ENCODE results near the gene INHBE. TPM values are rescaled to one million over a fixed set of nuclear protein-coding genes. Genes with fewer than 3 reads are reported as not detected.

INHBE gene
- total RNA-seq, 1 donor: 3.3 TPM

GRCh38 chr12:57477710-57478681 is 22.9 kb downstream of the INHBE start:
- no peaks in the 10 kb centered on the region for H4K20me1 ChIP-seq (ENCODE audit: insufficient read depth, low read length)
- H3K36me3 ChIP-seq (ENCODE audit: insufficient read depth, low read length): no peaks in the 10 kb centered on the region
- peaks cover 76% of the 10 kb centered on the region for H3K27me3 ChIP-seq (ENCODE audit: insufficient read depth, low read length)
- no peaks in the 10 kb centered on the region for H3K79me2 ChIP-seq (ENCODE audit: insufficient read depth, low read length)
- peak; percentile 88 for DNase-seq (ENCODE audit: insufficient read length, low spot score, missing footprints)
- H3K4me3 ChIP-seq (ENCODE audit: insufficient read depth, low read length): no peak overlapping the region
- no peak overlapping the region for H3K4me2 ChIP-seq (ENCODE audit: insufficient read depth, low read length)
- TF ChIP-seq, protein P1, sequence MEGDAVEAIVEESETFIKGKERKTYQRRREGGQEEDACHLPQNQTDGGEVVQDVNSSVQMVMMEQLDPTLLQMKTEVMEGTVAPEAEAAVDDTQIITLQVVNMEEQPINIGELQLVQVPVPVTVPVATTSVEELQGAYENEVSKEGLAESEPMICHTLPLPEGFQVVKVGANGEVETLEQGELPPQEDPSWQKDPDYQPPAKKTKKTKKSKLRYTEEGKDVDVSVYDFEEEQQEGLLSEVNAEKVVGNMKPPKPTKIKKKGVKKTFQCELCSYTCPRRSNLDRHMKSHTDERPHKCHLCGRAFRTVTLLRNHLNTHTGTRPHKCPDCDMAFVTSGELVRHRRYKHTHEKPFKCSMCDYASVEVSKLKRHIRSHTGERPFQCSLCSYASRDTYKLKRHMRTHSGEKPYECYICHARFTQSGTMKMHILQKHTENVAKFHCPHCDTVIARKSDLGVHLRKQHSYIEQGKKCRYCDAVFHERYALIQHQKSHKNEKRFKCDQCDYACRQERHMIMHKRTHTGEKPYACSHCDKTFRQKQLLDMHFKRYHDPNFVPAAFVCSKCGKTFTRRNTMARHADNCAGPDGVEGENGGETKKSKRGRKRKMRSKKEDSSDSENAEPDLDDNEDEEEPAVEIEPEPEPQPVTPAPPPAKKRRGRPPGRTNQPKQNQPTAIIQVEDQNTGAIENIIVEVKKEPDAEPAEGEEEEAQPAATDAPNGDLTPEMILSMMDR (IDR thresholded peaks at IDR 0.05; ENCODE audit: extremely low read depth, low read depth, low read length): no peak
- no peaks in the 10 kb centered on the region for H3K9me3 ChIP-seq (ENCODE audit: low read depth, low read length)
- no peak overlapping the region for H2AFZ ChIP-seq (ENCODE audit: low read length)
- H3K4me1 ChIP-seq (ENCODE audit: insufficient read depth, low read length): no peaks in the 10 kb centered on the region
- H3K27ac ChIP-seq (ENCODE audit: low read depth, low read length): no peak overlapping the region

GRCh38 chr12:57479043-57479375 is 23.9 kb downstream of the INHBE start:
- TF ChIP-seq, protein P1 (IDR thresholded peaks at IDR 0.05; ENCODE audit: extremely low read depth, low read depth, low read length): no peak
- Histone ChIP-seq H3K27ac (ENCODE audit: low read depth, low read length) (no peak overlapping the region), H3K4me3 (ENCODE audit: insufficient read depth, low read length) (no peak overlapping the region), H3K36me3 (ENCODE audit: insufficient read depth, low read length) (no peaks in the 10 kb centered on the region), H3K27me3 (ENCODE audit: insufficient read depth, low read length) (peaks cover 68% of the 10 kb centered on the region), H3K4me1 (ENCODE audit: insufficient read depth, low read length) (no peaks in the 10 kb centered on the region), H4K20me1 (ENCODE audit: insufficient read depth, low read length) (no peaks in the 10 kb centered on the region), H3K79me2 (ENCODE audit: insufficient read depth, low read length) (no peaks in the 10 kb centered on the region), H2AFZ (ENCODE audit: low read length) (no peak overlapping the region), H3K9me3 (ENCODE audit: low read depth, low read length) (no peaks in the 10 kb centered on the region), H3K4me2 (ENCODE audit: insufficient read depth, low read length) (no peak overlapping the region)
- peak; percentile 59 for DNase-seq (ENCODE audit: insufficient read length, low spot score, missing footprints)

DNA sequence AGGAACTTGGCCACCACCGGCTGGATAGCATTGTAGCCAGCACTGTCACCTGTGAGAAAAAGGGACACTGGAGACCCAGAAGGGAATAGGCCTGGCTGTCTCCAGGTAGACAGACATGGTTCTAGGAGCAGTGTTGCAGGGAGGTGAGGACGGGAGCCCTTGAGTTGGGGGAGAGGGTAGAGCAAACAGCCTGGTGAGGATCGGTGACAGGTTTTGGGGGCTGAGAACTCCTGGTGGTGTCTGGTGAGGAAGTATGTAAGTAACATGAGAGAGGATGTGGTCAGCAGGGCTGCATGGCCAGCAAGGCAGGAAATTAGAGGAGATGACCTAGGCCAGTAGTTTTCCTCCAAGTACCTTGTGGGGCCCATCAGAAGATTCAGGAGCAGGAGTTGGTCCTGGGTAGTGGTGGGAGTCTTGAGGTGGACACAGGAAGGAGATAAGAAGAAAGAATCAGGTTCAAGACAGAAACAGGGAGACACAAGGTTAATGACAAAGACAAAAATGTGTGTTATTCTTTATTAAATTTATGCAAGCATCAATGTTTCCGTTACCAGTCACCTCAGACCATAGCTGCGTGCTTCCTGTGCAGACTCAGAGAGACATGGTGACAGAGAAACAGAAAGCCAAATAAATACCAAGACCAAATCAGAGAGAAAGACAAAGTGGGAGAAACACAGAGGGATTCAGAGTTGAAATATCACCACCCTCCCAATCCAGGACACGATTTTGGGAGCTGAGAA is 24.4 kb downstream of the INHBE start, which contains the start of gene ARHGAP9:
Gene ARHGAP9, minus strand, starts transcription at position 491 of the 740 bp plus-strand sequence. Its CDS starts 460 bp downstream, at position 31.
- H3K4me1 ChIP-seq (ENCODE audit: insufficient read depth, low read length): no peaks in the 10 kb centered on the region
- no peaks in the 10 kb centered on the region for H3K36me3 ChIP-seq (ENCODE audit: insufficient read depth, low read length)
- H3K79me2 ChIP-seq (ENCODE audit: insufficient read depth, low read length): no peaks in the 10 kb centered on the region
- H2AFZ ChIP-seq (ENCODE audit: low read length): no peak within 1 kb of the TSS
- TF ChIP-seq, protein P1 (IDR thresholded peaks at IDR 0.05; ENCODE audit: extremely low read depth, low read depth, low read length): no peak
- H3K4me2 ChIP-seq (ENCODE audit: insufficient read depth, low read length): no peak within 1 kb of the TSS
- no peak within 1 kb of the TSS for H3K4me3 ChIP-seq (ENCODE audit: insufficient read depth, low read length)
- H3K27me3 ChIP-seq (ENCODE audit: insufficient read depth, low read length): peaks cover 63% of the 10 kb centered on the region
- H3K9me3 ChIP-seq (ENCODE audit: low read depth, low read length): no peaks in the 10 kb centered on the region
- DNase-seq (ENCODE audit: insufficient read length, low spot score, missing footprints): peak; percentile 74
- H3K27ac ChIP-seq (ENCODE audit: low read depth, low read length): no peak within 1 kb of the TSS
- H4K20me1 ChIP-seq (ENCODE audit: insufficient read depth, low read length): no peaks in the 10 kb centered on the region

DNA sequence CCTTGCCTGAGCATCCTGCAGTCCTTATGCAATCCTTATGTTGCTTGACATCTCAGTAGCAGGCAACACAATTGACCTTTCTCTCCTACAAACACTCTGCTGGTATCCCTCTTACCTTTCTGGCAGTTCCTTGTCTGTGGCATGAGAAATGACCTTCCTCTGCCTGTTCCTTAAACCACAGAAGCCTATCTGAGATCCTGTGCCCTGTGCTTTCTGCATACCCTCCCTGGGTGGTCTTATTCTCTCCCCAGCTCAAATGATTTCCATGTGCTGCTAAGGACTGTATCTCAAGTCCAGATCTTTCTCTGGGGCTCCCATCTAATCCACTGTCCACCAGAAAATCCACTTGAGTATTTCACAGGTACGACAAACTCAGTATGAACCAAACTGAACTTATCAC is 26.6 kb downstream of the INHBE start:
- H2AFZ ChIP-seq (ENCODE audit: low read length): no peak overlapping the region

More for the DNA sequence above, 26.6 kb downstream of the INHBE start:
- no peaks in the 10 kb centered on the region for H3K79me2 ChIP-seq (ENCODE audit: insufficient read depth, low read length)
- H3K27me3 ChIP-seq (ENCODE audit: insufficient read depth, low read length): peaks cover 41% of the 10 kb centered on the region
- no peaks in the 10 kb centered on the region for H3K9me3 ChIP-seq (ENCODE audit: low read depth, low read length)
- no peak overlapping the region for H3K4me2 ChIP-seq (ENCODE audit: insufficient read depth, low read length)
- DNase-seq (ENCODE audit: insufficient read length, low spot score, missing footprints): no peak
- TF ChIP-seq, protein P1 (IDR thresholded peaks at IDR 0.05; ENCODE audit: extremely low read depth, low read depth, low read length): no peak
- H3K27ac ChIP-seq (ENCODE audit: low read depth, low read length): no peak overlapping the region
- H3K36me3 ChIP-seq (ENCODE audit: insufficient read depth, low read length): no peaks in the 10 kb centered on the region
- no peaks in the 10 kb centered on the region for H3K4me1 ChIP-seq (ENCODE audit: insufficient read depth, low read length)
- H3K4me3 ChIP-seq (ENCODE audit: insufficient read depth, low read length): no peak overlapping the region
- no peaks in the 10 kb centered on the region for H4K20me1 ChIP-seq (ENCODE audit: insufficient read depth, low read length)
